Thyroid gland (tissue), 4 donors: ENCODE data around the gene PYY.

Experiments
- POLR2A ChIP-seq, 2 donors: fragments of 450-650 bp; IDR thresholded peaks; one replicate each; pipeline ENCODE4 v1.6.1; 2017; ENCODE audit warnings: antibody characterized with exemption in 2 of 2, mild to moderate bottlenecking in 2 of 2, moderate library complexity in 1 of 2
- TF ChIP-seq, protein P1 (sequence below), 6 experiments: fragments of 200-600 bp in 3 of 6; fragments of 450-650 bp in 3 of 6; sonication (generic) in 3 of 6; IDR thresholded peaks; one replicate each; pipeline ENCODE4 v1.5.1; 2016 to 2019; ENCODE audit warnings: antibody characterized with exemption in 6 of 6, mild to moderate bottlenecking in 2 of 6, inconsistent platforms in 1 of 6, moderate library complexity in 1 of 6

DNA sequence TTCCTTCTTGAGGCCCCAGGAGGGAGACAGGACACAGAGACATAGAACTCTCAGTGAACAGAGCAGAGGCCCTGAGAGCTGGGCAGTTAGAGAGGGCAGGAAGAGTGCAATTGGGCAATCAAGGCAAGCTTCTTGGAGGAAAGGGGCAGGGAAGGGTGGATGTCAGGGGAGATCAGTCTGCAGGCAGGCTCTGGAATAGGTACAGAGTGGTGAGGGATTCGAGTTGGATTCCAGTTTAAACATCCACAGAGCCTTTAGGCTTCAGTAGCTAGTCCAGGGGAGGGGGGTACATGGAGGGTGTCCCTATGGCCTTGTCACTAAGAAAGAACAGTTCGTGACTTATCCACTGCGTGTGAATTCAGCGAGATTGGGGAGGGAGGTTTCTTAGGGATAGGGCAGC, 2.0 kb downstream of the PYY start:
- TF ChIP-seq, protein P1, sequence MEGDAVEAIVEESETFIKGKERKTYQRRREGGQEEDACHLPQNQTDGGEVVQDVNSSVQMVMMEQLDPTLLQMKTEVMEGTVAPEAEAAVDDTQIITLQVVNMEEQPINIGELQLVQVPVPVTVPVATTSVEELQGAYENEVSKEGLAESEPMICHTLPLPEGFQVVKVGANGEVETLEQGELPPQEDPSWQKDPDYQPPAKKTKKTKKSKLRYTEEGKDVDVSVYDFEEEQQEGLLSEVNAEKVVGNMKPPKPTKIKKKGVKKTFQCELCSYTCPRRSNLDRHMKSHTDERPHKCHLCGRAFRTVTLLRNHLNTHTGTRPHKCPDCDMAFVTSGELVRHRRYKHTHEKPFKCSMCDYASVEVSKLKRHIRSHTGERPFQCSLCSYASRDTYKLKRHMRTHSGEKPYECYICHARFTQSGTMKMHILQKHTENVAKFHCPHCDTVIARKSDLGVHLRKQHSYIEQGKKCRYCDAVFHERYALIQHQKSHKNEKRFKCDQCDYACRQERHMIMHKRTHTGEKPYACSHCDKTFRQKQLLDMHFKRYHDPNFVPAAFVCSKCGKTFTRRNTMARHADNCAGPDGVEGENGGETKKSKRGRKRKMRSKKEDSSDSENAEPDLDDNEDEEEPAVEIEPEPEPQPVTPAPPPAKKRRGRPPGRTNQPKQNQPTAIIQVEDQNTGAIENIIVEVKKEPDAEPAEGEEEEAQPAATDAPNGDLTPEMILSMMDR (IDR thresholded peaks at IDR 0.05), result no peak
- TF ChIP-seq POLR2A (IDR thresholded peaks at IDR 0.05), result no peak
